Breast epithelium (tissue), 4 donors: Measurements from ENCODE around the gene SLC7A7. TPM values are rescaled to one million over a fixed set of nuclear protein-coding genes. Genes with fewer than 3 reads are reported as not detected.

Source experiments
- DNase-seq, 2 donors: peaks; one replicate each; pipeline ENCODE4 v3.0.0-alpha.2; 2019; ENCODE audit warnings: low spot score in 2 of 2
- H3K27ac ChIP-seq, 2 donors: fragments of 200-600 bp; sonication (generic) in 1 of 2; one replicate each; pipeline ENCODE4 v1.5.1; 2016 to 2019; ENCODE audit warnings: mild to moderate bottlenecking in 1 of 2
- H3K27me3 ChIP-seq, 2 donors: fragments of 200-600 bp; sonication (generic) in 1 of 2; one replicate each; pipeline versions ENCODE4 v1.5.1 to v1.6.0; 2017 to 2019; ENCODE audit warnings: control low read depth in 1 of 2, mild to moderate bottlenecking in 1 of 2
- H3K36me3 ChIP-seq: fragments of 200-600 bp; one replicate; pipeline ENCODE4 v1.5.1; 2019
- H3K4me1 ChIP-seq, 2 donors: fragments of 200-600 bp; sonication (generic); one replicate each; pipeline ENCODE4 v1.5.1; 2016 to 2019; ENCODE audit warnings: control low read depth in 1 of 2
- H3K4me3 ChIP-seq, 3 donors: fragments of 200-600 bp; sonication (generic); 1 replicate in 2 of 3; 2 replicates in 1 of 3; pipeline ENCODE4 v1.5.1; 2016 to 2019; ENCODE audit warnings: mild to moderate bottlenecking in 3 of 3, moderate library complexity in 2 of 3
- H3K9me3 ChIP-seq, 2 donors: fragments of 200-600 bp; sonication (generic) in 1 of 2; one replicate each; pipeline ENCODE4 v1.5.1; 2016 to 2019; ENCODE audit warnings: control low read depth in 1 of 2
- POLR2A ChIP-seq: fragments of 450-650 bp; IDR thresholded peaks from one replicate; pipeline ENCODE4 v1.6.1; 2016; ENCODE audit warnings: antibody characterized with exemption, mild to moderate bottlenecking, moderate library complexity
- POLR2AphosphoS5 ChIP-seq, 3 donors: sonication (generic); formaldehyde crosslinking; IDR thresholded peaks; one replicate each; pipeline ENCODE4 v1.6.1; 2017; ENCODE audit warnings: antibody characterized with exemption in 3 of 3
- intact Hi-C: fragments of 100-400 bp; cut with DNase I; formaldehyde crosslinking; loops from one replicate; pipeline ENCODE4 v1.15.1; 2023; ENCODE audit warnings: low total_unique reads
- total RNA-seq, 3 donors: library from RNA; depleted of rRNA; stranded (reverse); fragments of >200 nt; gene quantifications; one replicate each; pipeline ENCODE4 v1.1.0, GENCODE V29; 2016
- TF ChIP-seq, protein P1 (sequence below), 3 donors: fragments of 450-650 bp; IDR thresholded peaks; one replicate each; pipeline ENCODE4 v1.5.1; 2016 to 2017; ENCODE audit warnings: antibody characterized with exemption in 3 of 3, mild to moderate bottlenecking in 3 of 3, moderate library complexity in 3 of 3

The SLC7A7 gene
- total RNA-seq, 3 donors from 2014 or later, result 17.4 to 46.4 (median 27.2) TPM

DNA sequence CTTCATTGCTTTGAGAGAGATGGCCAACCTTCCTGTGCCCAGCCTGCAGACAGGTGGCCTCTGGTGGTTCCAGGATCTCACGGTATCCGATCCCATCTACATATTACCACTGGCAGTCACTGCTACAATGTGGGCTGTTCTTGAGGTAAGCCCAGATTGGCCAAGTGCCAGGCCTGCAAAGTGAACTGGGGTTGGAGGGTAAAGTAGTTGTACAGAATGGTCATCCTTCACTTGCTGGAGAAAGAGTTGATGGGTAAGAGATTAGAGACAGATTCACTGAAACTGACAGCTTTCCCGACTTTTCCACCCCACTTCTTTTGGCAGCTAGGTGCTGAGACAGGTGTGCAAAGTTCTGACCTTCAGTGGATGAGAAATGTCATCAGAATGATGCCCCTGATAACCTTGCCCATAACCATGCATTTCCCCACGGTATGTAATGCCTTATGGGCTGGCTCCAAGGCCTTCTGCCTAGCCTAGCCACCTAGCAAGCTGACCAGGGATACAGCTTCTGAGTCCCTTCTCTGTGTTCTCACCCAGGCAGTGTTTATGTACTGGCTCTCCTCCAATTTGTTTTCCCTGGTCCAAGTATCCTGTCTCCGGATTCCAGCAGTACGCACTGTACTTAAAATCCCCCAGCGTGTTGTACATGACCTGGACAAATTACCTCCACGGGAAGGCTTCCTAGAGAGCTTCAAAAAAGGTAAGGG is 44.6 kb downstream of the SLC7A7 start:
- Histone ChIP-seq H3K4me3 (no peak overlapping the region), H3K27ac (no peak overlapping the region), H3K36me3 (peaks cover 15% of the 10 kb centered on the region), H3K9me3 (no peaks in the 10 kb centered on the region), H3K4me1 (peaks cover 3 to 12% of the 10 kb centered on the region in 2 donors), H3K27me3 (no peaks in the 10 kb centered on the region)
- intact Hi-C loops, result no loop called here
- no peak for TF ChIP-seq POLR2A
- TF ChIP-seq, protein P1, sequence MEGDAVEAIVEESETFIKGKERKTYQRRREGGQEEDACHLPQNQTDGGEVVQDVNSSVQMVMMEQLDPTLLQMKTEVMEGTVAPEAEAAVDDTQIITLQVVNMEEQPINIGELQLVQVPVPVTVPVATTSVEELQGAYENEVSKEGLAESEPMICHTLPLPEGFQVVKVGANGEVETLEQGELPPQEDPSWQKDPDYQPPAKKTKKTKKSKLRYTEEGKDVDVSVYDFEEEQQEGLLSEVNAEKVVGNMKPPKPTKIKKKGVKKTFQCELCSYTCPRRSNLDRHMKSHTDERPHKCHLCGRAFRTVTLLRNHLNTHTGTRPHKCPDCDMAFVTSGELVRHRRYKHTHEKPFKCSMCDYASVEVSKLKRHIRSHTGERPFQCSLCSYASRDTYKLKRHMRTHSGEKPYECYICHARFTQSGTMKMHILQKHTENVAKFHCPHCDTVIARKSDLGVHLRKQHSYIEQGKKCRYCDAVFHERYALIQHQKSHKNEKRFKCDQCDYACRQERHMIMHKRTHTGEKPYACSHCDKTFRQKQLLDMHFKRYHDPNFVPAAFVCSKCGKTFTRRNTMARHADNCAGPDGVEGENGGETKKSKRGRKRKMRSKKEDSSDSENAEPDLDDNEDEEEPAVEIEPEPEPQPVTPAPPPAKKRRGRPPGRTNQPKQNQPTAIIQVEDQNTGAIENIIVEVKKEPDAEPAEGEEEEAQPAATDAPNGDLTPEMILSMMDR (IDR thresholded peaks at IDR 0.05), result no peak
- no peak for TF ChIP-seq POLR2AphosphoS5 (IDR thresholded peaks at IDR 0.05)
- no peak for DNase-seq

DNA sequence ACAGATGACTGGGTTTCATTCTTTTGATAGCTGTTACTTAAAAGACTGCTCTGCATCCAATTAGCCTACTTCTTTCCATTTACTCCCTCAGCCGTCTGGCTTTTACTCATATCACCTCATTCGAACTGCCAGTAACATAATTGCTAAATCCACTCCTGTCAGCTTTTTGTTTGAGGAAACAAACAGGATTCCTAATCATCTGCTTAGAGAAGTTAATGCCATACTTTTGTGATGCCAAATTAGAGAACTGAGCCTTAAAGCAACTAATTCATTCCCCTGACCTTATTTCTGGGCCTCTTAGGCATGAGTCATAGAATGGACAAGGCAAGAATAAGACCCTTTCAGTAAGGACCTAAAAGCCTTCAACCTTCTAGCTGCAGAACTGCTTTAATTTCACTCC is 45.9 kb downstream of the SLC7A7 start:
- H3K27me3 ChIP-seq, result no peaks in the 10 kb centered on the region
- H3K4me3 ChIP-seq, result no peak overlapping the region
- intact Hi-C loops, result no loop called here
- DNase-seq, result no peak
- TF ChIP-seq, protein P1 (IDR thresholded peaks at IDR 0.05), result no peak
- H3K4me1 ChIP-seq, result peaks cover 3 to 12% of the 10 kb centered on the region in 2 donors
- H3K9me3 ChIP-seq, result no peaks in the 10 kb centered on the region
- no peak overlapping the region for H3K27ac ChIP-seq
- H3K36me3 ChIP-seq, result peaks cover 15% of the 10 kb centered on the region

DNA sequence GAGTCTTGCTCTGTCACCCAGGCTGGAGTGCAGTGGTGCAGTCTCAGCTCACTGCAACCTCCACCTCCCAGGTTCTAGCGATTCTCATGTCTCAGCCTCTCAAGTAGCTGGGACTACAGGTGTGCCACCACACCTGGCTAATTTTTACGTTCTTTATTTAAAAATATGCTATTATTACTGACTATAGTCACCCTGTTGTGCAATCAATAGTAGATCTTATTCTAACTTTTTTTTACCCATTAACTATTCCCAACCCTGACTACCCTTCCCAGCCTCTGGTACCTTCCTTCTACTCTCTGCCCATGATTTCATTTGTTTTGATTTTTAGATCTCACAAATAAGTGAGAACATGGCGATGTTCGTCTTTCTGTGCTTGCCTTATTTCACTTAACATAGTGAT is 46.3 kb downstream of the SLC7A7 start:
- no peak overlapping the region for H3K4me3 ChIP-seq
- H3K27ac ChIP-seq, result no peak overlapping the region
- intact Hi-C loops, result no loop called here
- DNase-seq, result no peak
- TF ChIP-seq POLR2AphosphoS5 (IDR thresholded peaks at IDR 0.05) (no peak), POLR2A (no peak)
- TF ChIP-seq, protein P1 (IDR thresholded peaks at IDR 0.05), result no peak
- peaks cover 3 to 12% of the 10 kb centered on the region in 2 donors for H3K4me1 ChIP-seq
- no peaks in the 10 kb centered on the region for H3K27me3 ChIP-seq
- no peaks in the 10 kb centered on the region for H3K9me3 ChIP-seq
- H3K36me3 ChIP-seq, result peaks cover 15% of the 10 kb centered on the region

DNA sequence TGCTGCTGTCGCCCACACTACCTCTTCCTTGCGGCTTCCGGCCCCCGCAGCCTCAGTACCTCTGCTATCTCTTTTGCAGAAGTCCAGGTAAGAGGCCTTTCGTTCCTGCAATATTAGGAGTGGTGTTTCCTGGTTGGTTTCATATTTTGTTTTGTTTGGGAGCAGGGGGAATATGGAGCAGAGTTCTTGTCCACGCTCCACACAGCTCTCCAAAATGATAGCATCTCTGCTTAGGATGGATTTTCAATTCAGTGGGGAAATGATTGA is 48.0 kb downstream of the SLC7A7 start:
- no peak for DNase-seq
- Histone ChIP-seq H3K4me1 (peaks cover 3 to 12% of the 10 kb centered on the region in 2 donors), H3K9me3 (no peaks in the 10 kb centered on the region), H3K27me3 (no peaks in the 10 kb centered on the region), H3K4me3 (peak overlapping the region; percentile 86 to 96 (median 88)), H3K27ac (peak overlapping the region in 1 of 2 donors; percentile 90), H3K36me3 (peaks cover 15% of the 10 kb centered on the region)
- TF ChIP-seq POLR2A, result no peak
- TF ChIP-seq, protein P1 (IDR thresholded peaks at IDR 0.05), result no peak
- no peak for TF ChIP-seq POLR2AphosphoS5 (IDR thresholded peaks at IDR 0.05)
- intact Hi-C loops, result no loop called here

DNA sequence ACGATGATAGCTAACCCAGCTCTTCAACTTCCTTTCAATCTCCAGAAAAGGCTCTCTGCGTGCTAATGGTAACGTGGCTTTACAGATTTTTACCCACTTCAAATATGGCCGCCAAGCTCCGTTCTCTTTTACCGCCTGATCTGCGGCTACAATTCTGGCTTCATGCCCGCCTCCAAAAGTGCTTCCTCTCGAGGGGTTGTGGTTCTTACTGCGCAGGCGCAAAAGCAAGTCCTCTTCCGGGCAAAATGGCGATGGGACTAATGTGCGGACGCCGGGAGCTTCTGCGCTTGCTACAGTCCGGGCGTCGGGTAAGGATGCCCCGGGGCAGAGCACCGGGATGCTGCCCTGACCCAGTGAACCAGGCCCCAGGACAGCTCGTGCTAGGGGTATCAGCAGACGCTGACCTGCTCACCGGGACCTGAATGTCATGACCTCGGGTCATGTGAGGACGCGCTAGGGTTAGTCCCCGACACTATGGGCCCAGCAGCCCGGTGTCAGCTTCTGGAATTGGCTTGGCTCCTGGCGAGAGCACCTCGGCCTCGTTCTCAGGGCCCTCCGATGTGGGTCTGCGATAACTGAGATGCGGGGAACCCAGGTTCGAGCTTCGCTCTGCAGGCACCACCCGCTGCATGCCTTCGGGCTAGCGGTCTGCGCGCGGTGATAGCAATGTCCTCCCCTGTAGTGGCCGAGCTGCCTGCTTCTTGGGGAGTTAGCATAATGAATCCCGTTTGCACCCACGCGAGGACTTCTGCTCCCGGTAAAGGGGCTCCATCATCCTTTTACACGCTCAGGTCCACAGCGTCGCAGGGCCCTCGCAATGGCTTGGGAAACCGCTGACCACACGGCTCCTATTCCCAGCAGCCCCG is 48.5 kb downstream of the SLC7A7 start, which contains the start of gene OXA1L:
OXA1L (plus strand) TSS at position 232 of the 866 bp plus-strand sequence; CDS start at position 246, 14 bp downstream.
- Histone ChIP-seq H3K4me3 (peak within 1 kb of the TSS; percentile 86 to 96 (median 88)), H3K27me3 (no peaks in the 10 kb centered on the region), H3K9me3 (no peaks in the 10 kb centered on the region), H3K36me3 (peaks cover 15% of the 10 kb centered on the region), H3K27ac (peak within 1 kb of the TSS; percentile 89 to 90), H3K4me1 (peaks cover 3 to 12% of the 10 kb centered on the region in 2 donors)
- TF ChIP-seq POLR2AphosphoS5 (IDR thresholded peaks at IDR 0.05) (peak; percentile 64 to 81 (median 68)), POLR2A (peak; percentile 47)
- TF ChIP-seq, protein P1 (IDR thresholded peaks at IDR 0.05), result no peak
- intact Hi-C loops, result no loop called here
- DNase-seq, result peak; percentile 96 to 98
